Uterus (tissue), 4 donors: ENCODE measurements around the gene RAB3C. TPM values are rescaled to one million over a fixed set of nuclear protein-coding genes. Genes with fewer than 3 reads are reported as not detected.
A peak's percentile ranks its signal among the peaks of the same experiment; 100 is the strongest.
"Not testable (repeated sequence)": the region's sequence is repeated elsewhere in the genome, so short reads cannot be mapped to it uniquely, and the experiment has no call there.

ENCODE experiments used
- DNase-seq, 2 donors: peaks; one replicate each; pipeline ENCODE4 v3.0.0-alpha.2; 2019 to 2020
- H3K27ac ChIP-seq, 2 donors: fragments of 200-600 bp; sonication (generic); 1 replicate in 1 of 2; 2 replicates in 1 of 2; pipeline ENCODE4 v1.5.1; 2016 to 2018
- H3K27me3 ChIP-seq, 2 donors: fragments of 200-600 bp; sonication (generic); one replicate each; pipeline ENCODE4 v1.5.1; 2018 to 2019; ENCODE audit warnings: control low read depth in 1 of 2
- H3K36me3 ChIP-seq, 2 donors: fragments of 200-600 bp; sonication (generic); one replicate each; pipeline ENCODE4 v1.5.1; 2019; ENCODE audit warnings: control low read depth in 1 of 2
- H3K4me1 ChIP-seq, 2 donors: fragments of 200-600 bp; sonication (generic); one replicate each; pipeline ENCODE4 v1.5.1; 2018 to 2019; ENCODE audit warnings: control low read depth in 1 of 2
- H3K4me3 ChIP-seq, 2 donors: fragments of 200-600 bp; sonication (generic); 1 replicate in 1 of 2; 2 replicates in 1 of 2; pipeline ENCODE4 v1.5.1; 2018 to 2019; ENCODE audit warnings: mild to moderate bottlenecking in 1 of 2
- H3K9me3 ChIP-seq, 2 donors: fragments of 200-600 bp; sonication (generic); one replicate each; pipeline ENCODE4 v1.5.1; 2019; ENCODE audit warnings: control low read depth in 1 of 2
- CTCF ChIP-seq, 4 experiments: fragments of 200-600 bp in 2 of 4; fragments of 450-650 bp in 2 of 4; sonication (generic) in 2 of 4; IDR thresholded peaks; one replicate each; pipeline ENCODE4 v1.5.1; 2016 to 2019; ENCODE audit warnings: antibody characterized with exemption in 4 of 4, mild to moderate bottlenecking in 2 of 4, moderate library complexity in 1 of 4
- POLR2A ChIP-seq, 2 donors: fragments of 450-650 bp; IDR thresholded peaks; one replicate each; pipeline ENCODE4 v1.6.1; 2016; ENCODE audit warnings: antibody characterized with exemption in 2 of 2, mild to moderate bottlenecking in 1 of 2, moderate library complexity in 1 of 2
- intact Hi-C: fragments of 100-400 bp; cut with DNase I; formaldehyde crosslinking; loops from one replicate; pipeline ENCODE4 v1.15.1; 2023; ENCODE audit warnings: low total_unique reads
- total RNA-seq, 4 donors: library from RNA; depleted of rRNA in 3 of 4; stranded (reverse); fragments of >200 nt in 3 of 4; gene quantifications; one replicate each; pipeline versions ENCODE4 v1.1.0 to v1.2.4, GENCODE V29; 2014 to 2023
- donor health status: DM: yes; HTN: yes; CAD: no.

RAB3C gene
- total RNA-seq, 4 donors from 2014 or later, result 0.59 to 2.1 (median 0.83) TPM; not detected in 1

- no peaks in the 10 kb centered on the region for H3K4me1 ChIP-seq
- no peak for TF ChIP-seq POLR2A (IDR thresholded peaks at IDR 0.05)
- no peaks in the 10 kb centered on the region for H3K9me3 ChIP-seq
- no peaks in the 10 kb centered on the region for H3K27me3 ChIP-seq
- DNase-seq, result no peak
- no peak overlapping the region for H3K27ac ChIP-seq
- H3K36me3 ChIP-seq, result no peaks in the 10 kb centered on the region
- no peak overlapping the region for H3K4me3 ChIP-seq
- intact Hi-C loops, result no loop called here
Measured at GRCh38 chr5:58565033-58565432, 17.8 kb upstream of the RAB3C start.

GRCh38 chr5:58571501-58571900 is 11.4 kb upstream of the RAB3C start:
- H3K27me3 ChIP-seq, result no peaks in the 10 kb centered on the region
- no peak for DNase-seq
- intact Hi-C loops, result no loop called here
- no peaks in the 10 kb centered on the region for H3K36me3 ChIP-seq
- TF ChIP-seq CTCF (IDR thresholded peaks at IDR 0.05), result no peak
- no peak for TF ChIP-seq POLR2A (IDR thresholded peaks at IDR 0.05)
- H3K27ac ChIP-seq, result no peak overlapping the region
- no peaks in the 10 kb centered on the region for H3K4me1 ChIP-seq
- no peak overlapping the region for H3K4me3 ChIP-seq
- no peaks in the 10 kb centered on the region for H3K9me3 ChIP-seq

GRCh38 chr5:58572973-58573372 is 9.9 kb upstream of the RAB3C start:
- intact Hi-C loops, H3K9me3 ChIP-seq, H3K4me1 ChIP-seq, H3K27ac ChIP-seq, H3K36me3 ChIP-seq, H3K27me3 ChIP-seq, DNase-seq, H3K4me3 ChIP-seq: not testable (repeated sequence)

- Histone ChIP-seq H3K9me3 (no peaks in the 10 kb centered on the region), H3K4me1 (peaks cover 0 to 6% of the 10 kb centered on the region in 2 donors), H3K36me3 (no peaks in the 10 kb centered on the region), H3K27ac (no peak overlapping the region), H3K27me3 (peaks cover 0 to 13% of the 10 kb centered on the region in 2 donors), H3K4me3 (no peak overlapping the region)
- TF ChIP-seq CTCF (IDR thresholded peaks at IDR 0.05) (no peak), POLR2A (IDR thresholded peaks at IDR 0.05) (no peak)
- DNase-seq, result no peak
- intact Hi-C loops, result no loop called here
Measured at GRCh38 chr5:58579781-58580180, 3.1 kb upstream of the RAB3C start.

GRCh38 chr5:58582019-58582802 is 664 bp upstream of the RAB3C start:
- H3K4me3 ChIP-seq, result peak overlapping the region; percentile 32 to 37
- H3K9me3 ChIP-seq, result no peaks in the 10 kb centered on the region
- peaks cover 0 to 6% of the 10 kb centered on the region in 2 donors for H3K4me1 ChIP-seq
- DNase-seq, result no peak
- intact Hi-C loops, result no loop called here
- H3K27me3 ChIP-seq, result peaks cover 0 to 13% of the 10 kb centered on the region in 2 donors
- no peak for TF ChIP-seq POLR2A (IDR thresholded peaks at IDR 0.05)
- no peak for TF ChIP-seq CTCF (IDR thresholded peaks at IDR 0.05)
- H3K36me3 ChIP-seq, result no peaks in the 10 kb centered on the region
- H3K27ac ChIP-seq, result no peak overlapping the region

GRCh38 chr5:58595952-58596351 is 13.1 kb downstream of the RAB3C start:
- TF ChIP-seq CTCF (IDR thresholded peaks at IDR 0.05) (no peak), POLR2A (IDR thresholded peaks at IDR 0.05) (no peak)

More at GRCh38 chr5:58595952-58596351, 13.1 kb downstream of the RAB3C start:
- no peaks in the 10 kb centered on the region for H3K27me3 ChIP-seq
- no peaks in the 10 kb centered on the region for H3K4me1 ChIP-seq
- H3K4me3 ChIP-seq, result no peak overlapping the region
- H3K27ac ChIP-seq, result no peak overlapping the region
- no peaks in the 10 kb centered on the region for H3K9me3 ChIP-seq
- intact Hi-C loops, result no loop called here
- H3K36me3 ChIP-seq, result no peaks in the 10 kb centered on the region
- DNase-seq, result no peak
